DOHH2 (cell line): ENCODE data around the gene DSCAML1.

Source experiments
- H3F3A ChIP-seq: fragments of 200-600 bp; sonication (generic), shearing (Covaris generic); 2 replicates; pipeline ENCODE4 v1.6.0; 2016; ENCODE audit warnings: antibody characterized with exemption, mild to moderate bottlenecking; ENCODE audit not compliant: control insufficient read depth, insufficient read depth
- H3K27ac ChIP-seq: fragments of 200-600 bp; sonication (generic); 2 replicates; pipeline ENCODE4 v1.5.1; 2014; ENCODE audit warnings: low read depth, mild to moderate bottlenecking, low read length, moderate library complexity
- H3K27me3 ChIP-seq: fragments of 200-600 bp; sonication (generic); 2 replicates; pipeline ENCODE4 v1.6.1; 2014; ENCODE audit warnings: mild to moderate bottlenecking, low read length, mixed read lengths; ENCODE audit not compliant: control insufficient read depth
- H3K36me3 ChIP-seq: fragments of 200-600 bp; sonication (generic); 2 replicates; pipeline ENCODE4 v1.6.1; 2014; ENCODE audit warnings: mild to moderate bottlenecking, low read length, moderate library complexity, mixed read lengths; ENCODE audit not compliant: control insufficient read depth
- H3K4me1 ChIP-seq: fragments of 200-600 bp; sonication (generic); 2 replicates; pipeline ENCODE4 v1.6.1; 2014; ENCODE audit warnings: mild to moderate bottlenecking, low read length, mixed read lengths; ENCODE audit not compliant: control insufficient read depth
- H3K4me2 ChIP-seq: fragments of 200-600 bp; sonication (generic); 2 replicates; pipeline ENCODE4 v1.6.0; 2014; ENCODE audit warnings: mild to moderate bottlenecking, low read length, moderate library complexity
- H3K4me3 ChIP-seq: fragments of 200-600 bp; sonication (generic); 2 replicates; pipeline ENCODE4 v1.5.1; 2014; ENCODE audit warnings: mild to moderate bottlenecking, low read length, mixed read lengths
- H3K79me2 ChIP-seq: fragments of 200-600 bp; sonication (generic); 2 replicates; pipeline ENCODE4 v1.6.1; 2014; ENCODE audit warnings: mild to moderate bottlenecking, low read length, mixed read lengths; ENCODE audit not compliant: control insufficient read depth
- H3K9me2 ChIP-seq: fragments of 200-600 bp; sonication (generic); replicated peaks from 2 replicates; pipeline ENCODE4 v1.6.1; 2014; ENCODE audit warnings: mild to moderate bottlenecking, low read length, mixed read lengths; ENCODE audit not compliant: control insufficient read depth
- H3K9me3 ChIP-seq: fragments of 200-600 bp; sonication (generic); 2 replicates; pipeline ENCODE4 v1.6.1; 2014; ENCODE audit warnings: antibody characterized with exemption, low read length, mixed read lengths; ENCODE audit not compliant: control insufficient read depth, insufficient read depth
- H4K20me1 ChIP-seq: fragments of 200-600 bp; sonication (generic); 2 replicates; pipeline ENCODE4 v1.6.0; 2014; ENCODE audit warnings: low read depth, mild to moderate bottlenecking, antibody characterized with exemption, low read length, moderate library complexity; ENCODE audit not compliant: control insufficient read depth, insufficient read depth
- CTCF ChIP-seq: fragments of 200-600 bp; sonication (generic); IDR thresholded peaks from one replicate; pipeline ENCODE4 v1.5.1; 2014; ENCODE audit warnings: antibody characterized with exemption, mild to moderate bottlenecking, low read depth, low read length; ENCODE audit not compliant: poor library complexity, severe bottlenecking
- EZH2phosphoT487 ChIP-seq: fragments of 200-600 bp; sonication (generic); IDR thresholded peaks from 2 replicates; pipeline ENCODE4 v1.6.1; 2017; ENCODE audit warnings: borderline replicate concordance, mild to moderate bottlenecking, antibody characterized with exemption, low read length, moderate library complexity, mixed read lengths

DSCAML1 gene

GRCh38 chr11:117704395-117705100 lies 92.5 kb downstream of the DSCAML1 start:
- no peaks in the 10 kb centered on the region for H3K4me1 ChIP-seq
- no peaks in the 10 kb centered on the region for H3K79me2 ChIP-seq
- no peak overlapping the region for H3K4me3 ChIP-seq
- no peaks in the 10 kb centered on the region for H3F3A ChIP-seq
- no peaks in the 10 kb centered on the region for H3K9me2 ChIP-seq
- H3K27me3 ChIP-seq, result no peaks in the 10 kb centered on the region
- TF ChIP-seq EZH2phosphoT487 (no peak), CTCF (no peak)
- H3K9me3 ChIP-seq, result no peaks in the 10 kb centered on the region
- H3K27ac ChIP-seq, result no peak overlapping the region
- no peaks in the 10 kb centered on the region for H3K36me3 ChIP-seq
- no peak overlapping the region for H3K4me2 ChIP-seq
- no peaks in the 10 kb centered on the region for H4K20me1 ChIP-seq

- Histone ChIP-seq H3K4me2 (no peak overlapping the region), H3F3A (no peaks in the 10 kb centered on the region), H3K9me2 (no peaks in the 10 kb centered on the region), H3K4me3 (no peak overlapping the region), H3K27me3 (no peaks in the 10 kb centered on the region), H3K27ac (no peak overlapping the region), H3K36me3 (no peaks in the 10 kb centered on the region), H4K20me1 (no peaks in the 10 kb centered on the region), H3K79me2 (no peaks in the 10 kb centered on the region), H3K9me3 (no peaks in the 10 kb centered on the region), H3K4me1 (no peaks in the 10 kb centered on the region)
- TF ChIP-seq EZH2phosphoT487 (no peak), CTCF (no peak)
These were observed 93.9 kb downstream of the DSCAML1 start for GRCh38 chr11:117702946-117703598.

- Histone ChIP-seq H4K20me1 (no peaks in the 10 kb centered on the region), H3K36me3 (no peaks in the 10 kb centered on the region), H3K27ac (no peak overlapping the region), H3K4me1 (no peaks in the 10 kb centered on the region), H3K4me2 (no peak overlapping the region), H3F3A (no peaks in the 10 kb centered on the region), H3K79me2 (no peaks in the 10 kb centered on the region), H3K9me2 (no peaks in the 10 kb centered on the region), H3K4me3 (no peak overlapping the region), H3K9me3 (no peaks in the 10 kb centered on the region), H3K27me3 (peaks cover 4% of the 10 kb centered on the region)
- TF ChIP-seq EZH2phosphoT487 (no peak), CTCF (no peak)
These were observed 95.2 kb downstream of the DSCAML1 start for GRCh38 chr11:117701781-117702180.
